ENCODE data around the gene AMPD3.

AMPD3 gene

DNA sequence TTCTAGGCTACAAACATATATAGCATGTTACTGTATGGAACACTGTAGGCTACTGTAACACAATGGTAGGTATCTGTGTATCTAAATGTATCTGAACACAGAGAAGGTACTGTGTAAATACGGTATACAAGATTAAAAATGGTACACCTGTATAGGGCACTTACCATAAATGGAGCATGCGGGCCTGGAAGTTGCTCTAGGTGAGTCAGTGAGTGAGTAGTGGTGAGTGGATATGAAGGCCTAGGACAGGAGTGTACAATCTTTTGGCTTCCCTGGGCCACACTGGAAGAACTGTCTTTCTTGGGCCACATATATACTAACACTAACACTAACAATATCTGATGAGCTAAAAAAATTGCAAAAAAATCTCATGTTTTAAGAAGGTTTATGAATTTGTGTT is 64.6 kb downstream of the AMPD3 start:
- Histone ChIP-seq H3K4me3 (ENCODE audit: low read length) (no peak overlapping the region), H3K9me3 (ENCODE audit: insufficient read depth, low read length) (no peaks in the 10 kb centered on the region), H3K27me3 (ENCODE audit: low read depth, low read length) (no peaks in the 10 kb centered on the region), H3K79me2 (ENCODE audit: low read length) (no peaks in the 10 kb centered on the region), H3K4me2 (ENCODE audit: low read length) (no peak overlapping the region), H3K4me1 (ENCODE audit: low read length) (no peaks in the 10 kb centered on the region), H3K9ac (ENCODE audit: low read length) (no peak overlapping the region), H3K27ac (ENCODE audit: low read length) (no peak overlapping the region), H4K20me1 (ENCODE audit: insufficient read depth, low read length) (no peaks in the 10 kb centered on the region), H2AFZ (ENCODE audit: low read depth, low read length) (no peak overlapping the region), H3K36me3 (replicated peaks; ENCODE audit: low read depth, low read length) (peaks cover 28% of the 10 kb centered on the region)
- TF ChIP-seq EZH2phosphoT487 (IDR thresholded peaks at IDR 0.05; ENCODE audit: low read depth) = no peak
- TF ChIP-seq, protein P1, sequence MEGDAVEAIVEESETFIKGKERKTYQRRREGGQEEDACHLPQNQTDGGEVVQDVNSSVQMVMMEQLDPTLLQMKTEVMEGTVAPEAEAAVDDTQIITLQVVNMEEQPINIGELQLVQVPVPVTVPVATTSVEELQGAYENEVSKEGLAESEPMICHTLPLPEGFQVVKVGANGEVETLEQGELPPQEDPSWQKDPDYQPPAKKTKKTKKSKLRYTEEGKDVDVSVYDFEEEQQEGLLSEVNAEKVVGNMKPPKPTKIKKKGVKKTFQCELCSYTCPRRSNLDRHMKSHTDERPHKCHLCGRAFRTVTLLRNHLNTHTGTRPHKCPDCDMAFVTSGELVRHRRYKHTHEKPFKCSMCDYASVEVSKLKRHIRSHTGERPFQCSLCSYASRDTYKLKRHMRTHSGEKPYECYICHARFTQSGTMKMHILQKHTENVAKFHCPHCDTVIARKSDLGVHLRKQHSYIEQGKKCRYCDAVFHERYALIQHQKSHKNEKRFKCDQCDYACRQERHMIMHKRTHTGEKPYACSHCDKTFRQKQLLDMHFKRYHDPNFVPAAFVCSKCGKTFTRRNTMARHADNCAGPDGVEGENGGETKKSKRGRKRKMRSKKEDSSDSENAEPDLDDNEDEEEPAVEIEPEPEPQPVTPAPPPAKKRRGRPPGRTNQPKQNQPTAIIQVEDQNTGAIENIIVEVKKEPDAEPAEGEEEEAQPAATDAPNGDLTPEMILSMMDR (IDR thresholded peaks at IDR 0.05; ENCODE audit: low read depth, low read length) = no peak

DNA sequence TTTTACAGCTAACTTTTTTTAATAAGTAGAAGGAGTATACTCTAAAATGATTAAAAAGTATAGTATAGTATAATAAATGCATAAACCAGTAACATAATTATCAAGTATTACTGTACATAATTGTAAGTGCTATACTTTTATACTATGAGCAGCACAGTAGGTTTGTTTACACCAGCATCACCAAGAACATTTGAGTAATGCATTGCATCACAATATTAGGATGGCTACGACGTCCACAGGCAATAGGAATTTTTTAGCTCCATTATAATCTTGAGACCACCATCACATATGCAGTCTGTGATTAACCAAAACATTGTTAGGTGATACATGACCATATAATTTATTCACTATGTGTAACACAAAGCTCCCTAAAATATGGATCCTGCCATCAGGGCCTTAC is 65.5 kb downstream of the AMPD3 start:
- Histone ChIP-seq H3K4me1 (ENCODE audit: low read length) (no peaks in the 10 kb centered on the region), H3K9ac (ENCODE audit: low read length) (no peak overlapping the region), H3K36me3 (replicated peaks; ENCODE audit: low read depth, low read length) (peaks cover 28% of the 10 kb centered on the region), H2AFZ (ENCODE audit: low read depth, low read length) (no peak overlapping the region), H3K79me2 (ENCODE audit: low read length) (no peaks in the 10 kb centered on the region), H3K27me3 (ENCODE audit: low read depth, low read length) (no peaks in the 10 kb centered on the region), H3K4me3 (ENCODE audit: low read length) (no peak overlapping the region), H3K27ac (ENCODE audit: low read length) (no peak overlapping the region), H3K9me3 (ENCODE audit: insufficient read depth, low read length) (no peaks in the 10 kb centered on the region), H4K20me1 (ENCODE audit: insufficient read depth, low read length) (no peaks in the 10 kb centered on the region), H3K4me2 (ENCODE audit: low read length) (no peak overlapping the region)
- TF ChIP-seq EZH2phosphoT487 (IDR thresholded peaks at IDR 0.05; ENCODE audit: low read depth) = no peak
- TF ChIP-seq, protein P1 (IDR thresholded peaks at IDR 0.05; ENCODE audit: low read depth, low read length) = no peak

DNA sequence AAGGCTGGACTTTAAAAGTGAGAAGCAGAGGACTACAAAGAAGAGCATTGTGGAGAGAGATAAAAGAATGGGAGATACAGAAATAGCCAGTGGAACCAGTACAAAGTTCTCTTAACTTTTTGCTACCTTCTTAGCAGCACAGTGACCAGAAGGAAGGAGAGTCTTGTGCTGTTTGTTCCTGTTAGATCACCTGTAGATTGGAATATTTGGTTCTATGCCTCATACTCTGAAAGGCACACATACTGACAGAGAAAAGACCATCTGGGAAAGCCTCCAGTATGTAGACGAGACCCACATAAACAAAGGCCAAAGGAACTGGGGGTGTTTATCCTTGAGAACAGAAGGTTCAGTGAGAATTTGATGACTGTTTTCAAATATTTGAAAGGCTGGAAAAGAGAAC is 67.2 kb downstream of the AMPD3 start:
- H3K4me1 ChIP-seq (ENCODE audit: low read length) = peaks cover 7% of the 10 kb centered on the region
- peaks cover 28% of the 10 kb centered on the region for H3K36me3 ChIP-seq (replicated peaks; ENCODE audit: low read depth, low read length)
- no peaks in the 10 kb centered on the region for H3K79me2 ChIP-seq (ENCODE audit: low read length)
- no peaks in the 10 kb centered on the region for H4K20me1 ChIP-seq (ENCODE audit: insufficient read depth, low read length)
- H3K4me2 ChIP-seq (ENCODE audit: low read length) = no peak overlapping the region
- H3K27me3 ChIP-seq (ENCODE audit: low read depth, low read length) = no peaks in the 10 kb centered on the region
- H3K27ac ChIP-seq (ENCODE audit: low read length) = no peak overlapping the region
- H3K9ac ChIP-seq (ENCODE audit: low read length) = no peak overlapping the region
- no peak overlapping the region for H2AFZ ChIP-seq (ENCODE audit: low read depth, low read length)
- TF ChIP-seq, protein P1 (IDR thresholded peaks at IDR 0.05; ENCODE audit: low read depth, low read length) = no peak
- TF ChIP-seq EZH2phosphoT487 (IDR thresholded peaks at IDR 0.05; ENCODE audit: low read depth) = no peak
- H3K4me3 ChIP-seq (ENCODE audit: low read length) = no peak overlapping the region
- no peaks in the 10 kb centered on the region for H3K9me3 ChIP-seq (ENCODE audit: insufficient read depth, low read length)

DNA sequence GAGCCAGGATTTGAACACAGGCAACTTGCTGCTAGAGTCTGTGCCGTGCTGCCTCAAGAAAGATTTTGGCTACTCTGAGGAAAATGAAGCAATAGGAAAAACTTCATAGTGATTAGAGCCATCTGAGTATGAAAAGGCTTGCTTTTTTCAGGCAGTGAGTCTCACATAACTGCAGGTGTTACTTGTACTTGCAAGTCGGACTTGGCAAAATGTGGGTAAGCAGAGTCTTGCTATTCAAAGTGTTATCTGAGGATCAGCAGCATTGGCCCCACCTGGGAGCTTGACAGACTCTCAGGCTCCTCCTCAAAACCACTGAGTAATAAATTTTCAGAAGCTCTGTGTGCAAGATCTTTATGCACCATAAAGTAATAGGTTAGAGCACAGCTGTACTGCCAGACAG is 67.9 kb downstream of the AMPD3 start:
- H4K20me1 ChIP-seq (ENCODE audit: insufficient read depth, low read length) = no peaks in the 10 kb centered on the region
- H3K4me1 ChIP-seq (ENCODE audit: low read length) = peaks cover 13% of the 10 kb centered on the region
- peaks cover 28% of the 10 kb centered on the region for H3K36me3 ChIP-seq (replicated peaks; ENCODE audit: low read depth, low read length)
- H3K27ac ChIP-seq (ENCODE audit: low read length) = no peak overlapping the region
- H3K27me3 ChIP-seq (ENCODE audit: low read depth, low read length) = no peaks in the 10 kb centered on the region
- no peak overlapping the region for H3K9ac ChIP-seq (ENCODE audit: low read length)
- H3K9me3 ChIP-seq (ENCODE audit: insufficient read depth, low read length) = no peaks in the 10 kb centered on the region
- no peak overlapping the region for H2AFZ ChIP-seq (ENCODE audit: low read depth, low read length)
- no peaks in the 10 kb centered on the region for H3K79me2 ChIP-seq (ENCODE audit: low read length)
- H3K4me2 ChIP-seq (ENCODE audit: low read length) = no peak overlapping the region
- H3K4me3 ChIP-seq (ENCODE audit: low read length) = no peak overlapping the region
- no peak for TF ChIP-seq EZH2phosphoT487 (IDR thresholded peaks at IDR 0.05; ENCODE audit: low read depth)
- TF ChIP-seq, protein P1 (IDR thresholded peaks at IDR 0.05; ENCODE audit: low read depth, low read length) = no peak
